H9 (cell line): ENCODE measurements around the gene ACTC1. TPM values are rescaled to one million over a fixed set of nuclear protein-coding genes. Genes with fewer than 3 reads are reported as not detected.

Source experiments
- DNase-seq: peaks from one replicate; pipeline ENCODE4 v3.0.0-alpha.2; 2017
- H2AFZ ChIP-seq: one replicate; pipeline ENCODE4 v1.6.1; 2013; ENCODE audit warnings: mild to moderate bottlenecking, low read length, control low read depth, moderate library complexity
- H2AK5ac ChIP-seq: 2 replicates; pipeline ENCODE4 v1.6.1; 2013; ENCODE audit warnings: low read length, control low read depth, mixed read lengths; ENCODE audit not compliant: insufficient read length
- H2BK120ac ChIP-seq: one replicate; pipeline ENCODE4 v1.6.1; 2013; ENCODE audit warnings: low read depth, mild to moderate bottlenecking, low read length, control low read depth, inconsistent platforms; ENCODE audit not compliant: poor library complexity, severe bottlenecking
- H2BK12ac ChIP-seq: 2 replicates; pipeline ENCODE4 v1.6.1; 2013; ENCODE audit warnings: low read length, control low read depth, mixed read lengths, low read depth; ENCODE audit not compliant: insufficient read length
- H2BK15ac ChIP-seq: 2 replicates; pipeline ENCODE4 v1.6.1; 2013; ENCODE audit warnings: low read depth, low read length, control low read depth
- H2BK20ac ChIP-seq: one replicate; pipeline ENCODE4 v1.6.1; 2013; ENCODE audit warnings: low read depth, mild to moderate bottlenecking, low read length, control low read depth, inconsistent platforms; ENCODE audit not compliant: poor library complexity, severe bottlenecking
- H2BK5ac ChIP-seq: 2 replicates; pipeline ENCODE4 v1.6.1; 2013; ENCODE audit warnings: low read length, control low read depth, mixed read lengths; ENCODE audit not compliant: insufficient read length
- H3K14ac ChIP-seq: 2 replicates; pipeline ENCODE4 v1.6.1; 2013; ENCODE audit warnings: low read length, control low read depth; ENCODE audit not compliant: insufficient read depth
- H3K18ac ChIP-seq: 2 replicates; pipeline ENCODE4 v1.6.1; 2013; ENCODE audit warnings: low read depth, mild to moderate bottlenecking, mixed read lengths, low read length, control low read depth; ENCODE audit not compliant: insufficient read length
- H3K23ac ChIP-seq: 2 replicates; pipeline ENCODE4 v1.6.1; 2013; ENCODE audit warnings: low read length, control low read depth, mixed read lengths, low read depth; ENCODE audit not compliant: insufficient read length
- H3K23me2 ChIP-seq: 2 replicates; pipeline ENCODE4 v1.6.1; 2013; ENCODE audit warnings: low read depth, mild to moderate bottlenecking, mixed read lengths, low read length, control low read depth; ENCODE audit not compliant: insufficient read length, poor library complexity, severe bottlenecking
- H3K27ac ChIP-seq: 2 replicates; pipeline ENCODE4 v1.5.1; 2013; ENCODE audit warnings: low read length, control low read depth, mixed read lengths, low read depth; ENCODE audit not compliant: insufficient read length
- H3K27me3 ChIP-seq: 2 replicates; pipeline ENCODE4 v1.6.1; 2013; ENCODE audit warnings: low read length, control low read depth, inconsistent platforms; ENCODE audit not compliant: insufficient read depth
- H3K4ac ChIP-seq: 2 replicates; pipeline ENCODE4 v1.6.1; 2013; ENCODE audit warnings: low read depth, mild to moderate bottlenecking, control low read depth, inconsistent platforms, low read length, moderate library complexity
- H3K4me1 ChIP-seq: 2 replicates; pipeline ENCODE4 v1.6.1; 2013; ENCODE audit warnings: low read length, control low read depth, inconsistent platforms; ENCODE audit not compliant: insufficient read depth
- H3K4me2 ChIP-seq: 2 replicates; pipeline ENCODE4 v1.6.1; 2013; ENCODE audit warnings: low read length, control low read depth, mixed read lengths; ENCODE audit not compliant: insufficient read length, insufficient read depth
- H3K56ac ChIP-seq: 2 replicates; pipeline ENCODE4 v1.6.1; 2013; ENCODE audit warnings: low read depth, mild to moderate bottlenecking, mixed read lengths, low read length, control low read depth; ENCODE audit not compliant: insufficient read length
- H3K79me1 ChIP-seq: 2 replicates; pipeline ENCODE4 v1.6.1; 2013; ENCODE audit warnings: low read depth, mild to moderate bottlenecking, moderate library complexity, low read length, control low read depth, inconsistent platforms; ENCODE audit not compliant: insufficient read depth, poor library complexity, severe bottlenecking
- H3K79me2 ChIP-seq: 2 replicates; pipeline ENCODE4 v1.6.1; 2013; ENCODE audit warnings: low read length, control low read depth, inconsistent platforms; ENCODE audit not compliant: insufficient read depth
- H3K9ac ChIP-seq: 2 replicates; pipeline ENCODE4 v1.6.1; 2013; ENCODE audit warnings: low read length, control low read depth, mixed read lengths; ENCODE audit not compliant: insufficient read length; ENCODE audit errors: extremely low read depth
- H3K9me3 ChIP-seq: one replicate; pipeline ENCODE4 v1.6.1; 2013; ENCODE audit warnings: low read depth, low read length, inconsistent platforms; ENCODE audit not compliant: control insufficient read depth
- H3T11ph ChIP-seq: one replicate; pipeline ENCODE4 v1.6.1; 2013; ENCODE audit warnings: mild to moderate bottlenecking, low read length, control low read depth, inconsistent platforms
- H4K20me1 ChIP-seq: one replicate; pipeline ENCODE4 v1.6.1; 2013; ENCODE audit not compliant: control insufficient read depth, insufficient read length, insufficient read depth
- H4K5ac ChIP-seq: 2 replicates; pipeline ENCODE4 v1.6.1; 2013; ENCODE audit warnings: low read depth, mild to moderate bottlenecking, mixed read lengths, low read length, control low read depth; ENCODE audit not compliant: insufficient read length
- H4K8ac ChIP-seq: replicated peaks from 2 replicates; pipeline ENCODE4 v1.6.1; 2013; ENCODE audit warnings: low read length, control low read depth, mixed read lengths, low read depth; ENCODE audit not compliant: insufficient read length
- H4K91ac ChIP-seq: 2 replicates; pipeline ENCODE4 v1.6.1; 2013; ENCODE audit warnings: low read depth, mild to moderate bottlenecking, moderate library complexity, mixed read lengths, low read length, control low read depth; ENCODE audit not compliant: insufficient read length
- H3K27ac Mint-ChIP-seq, 3 experiments: 2 replicates in 2 of 3; 3 replicates in 1 of 3; pipeline ENCODE4 v1.8.0; 2020 to 2021; ENCODE audit warnings: mixed read lengths in 3 of 3, mild to moderate bottlenecking in 1 of 3, moderate library complexity in 1 of 3
- H3K27me3 Mint-ChIP-seq: 2 replicates; pipeline ENCODE4 v1.8.0; 2021; ENCODE audit warnings: low read depth, mild to moderate bottlenecking, moderate library complexity, mixed read lengths
- H3K36me3 Mint-ChIP-seq, 3 experiments: 2 replicates in 2 of 3; 3 replicates in 1 of 3; pipeline ENCODE4 v1.8.0; 2020 to 2021; ENCODE audit warnings: low read depth in 3 of 3, mixed read lengths in 3 of 3; ENCODE audit not compliant: insufficient read depth in 1 of 3
- H3K4me1 Mint-ChIP-seq, 2 experiments: 2 replicates each; pipeline ENCODE4 v1.8.0; 2020; ENCODE audit warnings: mixed read lengths in 2 of 2
- H3K4me3 Mint-ChIP-seq, 2 experiments: 2 replicates in 1 of 2; 3 replicates in 1 of 2; pipeline ENCODE4 v1.8.0; 2020 to 2021; ENCODE audit warnings: mild to moderate bottlenecking in 2 of 2, mixed read lengths in 2 of 2, moderate library complexity in 1 of 2
- H3K9me3 Mint-ChIP-seq, 2 experiments: 2 replicates in 1 of 2; 3 replicates in 1 of 2; pipeline ENCODE4 v1.8.0; 2020; ENCODE audit warnings: mild to moderate bottlenecking in 2 of 2, mixed read lengths in 2 of 2, moderate library complexity in 1 of 2
- WGBS: extraction: QIAGEN DNeasy Blood & Tissue Kit; methylation state at CpG from one replicate; pipeline ENCODE4 v1.1.7; 2013; ENCODE audit warnings: missing lambda C conversion rate, low lambda C conversion rate, mixed read lengths; ENCODE audit not compliant: insufficient read length; ENCODE audit errors: extremely low coverage; 5-methylcytosine and 5-hydroxymethylcytosine counted together
- total RNA-seq: library from RNA; stranded (reverse); gene quantifications from 2 replicates; pipeline ENCODE4 v1.2.1, GENCODE V29; 2021
- TF ChIP-seq, protein P1 (sequence below): fragments of 200-600 bp; sonication (generic); conservative IDR thresholded peaks from 3 replicates; pipeline ENCODE4 v1.8.0; 2021; ENCODE audit warnings: antibody characterized with exemption, mild to moderate bottlenecking

The ACTC1 gene
- total RNA-seq, 1 experiment from 2014 or later: 52.2 TPM

DNA sequence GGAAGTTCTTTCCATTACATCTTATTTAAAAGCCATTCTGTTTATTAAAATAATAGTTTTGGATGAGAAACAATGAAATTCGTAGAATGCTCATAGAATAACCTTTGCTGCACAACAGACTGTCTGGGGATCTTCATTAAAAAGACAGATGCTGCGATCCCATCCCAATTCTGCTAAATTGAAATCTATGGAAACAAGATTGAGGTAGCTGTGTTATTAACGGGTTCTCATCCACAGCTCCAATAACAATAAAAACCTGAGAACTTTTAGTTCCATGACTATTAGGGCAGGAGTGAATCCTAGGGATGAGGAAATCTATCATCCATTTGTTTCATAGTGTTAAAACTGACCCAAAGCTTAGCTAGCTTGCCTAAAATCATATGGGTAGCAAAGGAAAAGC, 38.1 kb downstream of the ACTC1 start:
- Mint-ChIP-seq H3K36me3 (no peaks in the 10 kb centered on the region), H3K27me3 (peaks cover 83% of the 10 kb centered on the region)

More for the DNA sequence above, 38.1 kb downstream of the ACTC1 start:
- Histone ChIP-seq H3K4ac (no peak overlapping the region), H2BK20ac (no peak overlapping the region), H3K9me3 (no peaks in the 10 kb centered on the region), H3K4me1 (0 out of 2 replicates have a peak, but pooled peaks cover 4% of the 10 kb centered on the region), H2AK5ac (no peak overlapping the region), H3K79me2 (no peaks in the 10 kb centered on the region), H2BK15ac (no peak overlapping the region), H3K23me2 (peaks cover 15% of the 10 kb centered on the region), H2BK12ac (no peak overlapping the region), H4K8ac (no peak overlapping the region), H4K5ac (no peak overlapping the region), H3T11ph (no peak overlapping the region), H3K23ac (no peak overlapping the region), H2AFZ (no peak overlapping the region), H2BK120ac (no peak overlapping the region), H3K4me2 (no peak overlapping the region), H3K14ac (no peak overlapping the region), H3K56ac (no peak overlapping the region), H3K79me1 (no peaks in the 10 kb centered on the region), H3K27me3 (peaks cover 18% of the 10 kb centered on the region; the same call in 1 of the 2 replicates), H3K27ac (no peak overlapping the region), H4K20me1 (no peaks in the 10 kb centered on the region), H4K91ac (no peak overlapping the region), H3K9ac (no peak overlapping the region), H2BK5ac (no peak overlapping the region), H3K18ac (no peak overlapping the region)
- H3K4me3 Mint-ChIP-seq: no peak overlapping the region
- TF ChIP-seq, protein P1, sequence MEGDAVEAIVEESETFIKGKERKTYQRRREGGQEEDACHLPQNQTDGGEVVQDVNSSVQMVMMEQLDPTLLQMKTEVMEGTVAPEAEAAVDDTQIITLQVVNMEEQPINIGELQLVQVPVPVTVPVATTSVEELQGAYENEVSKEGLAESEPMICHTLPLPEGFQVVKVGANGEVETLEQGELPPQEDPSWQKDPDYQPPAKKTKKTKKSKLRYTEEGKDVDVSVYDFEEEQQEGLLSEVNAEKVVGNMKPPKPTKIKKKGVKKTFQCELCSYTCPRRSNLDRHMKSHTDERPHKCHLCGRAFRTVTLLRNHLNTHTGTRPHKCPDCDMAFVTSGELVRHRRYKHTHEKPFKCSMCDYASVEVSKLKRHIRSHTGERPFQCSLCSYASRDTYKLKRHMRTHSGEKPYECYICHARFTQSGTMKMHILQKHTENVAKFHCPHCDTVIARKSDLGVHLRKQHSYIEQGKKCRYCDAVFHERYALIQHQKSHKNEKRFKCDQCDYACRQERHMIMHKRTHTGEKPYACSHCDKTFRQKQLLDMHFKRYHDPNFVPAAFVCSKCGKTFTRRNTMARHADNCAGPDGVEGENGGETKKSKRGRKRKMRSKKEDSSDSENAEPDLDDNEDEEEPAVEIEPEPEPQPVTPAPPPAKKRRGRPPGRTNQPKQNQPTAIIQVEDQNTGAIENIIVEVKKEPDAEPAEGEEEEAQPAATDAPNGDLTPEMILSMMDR: no peak
- no peak overlapping the region for H3K27ac Mint-ChIP-seq
- no peaks in the 10 kb centered on the region for H3K9me3 Mint-ChIP-seq
- no CpG with 5 or more reads among the region's 3 CpGs for WGBS
- DNase-seq: no peak
- H3K4me1 Mint-ChIP-seq: peaks cover 19 to 28% of the 10 kb centered on the region in 2 experiments
